ENCODE results near the gene NEUROD4.

DNA sequence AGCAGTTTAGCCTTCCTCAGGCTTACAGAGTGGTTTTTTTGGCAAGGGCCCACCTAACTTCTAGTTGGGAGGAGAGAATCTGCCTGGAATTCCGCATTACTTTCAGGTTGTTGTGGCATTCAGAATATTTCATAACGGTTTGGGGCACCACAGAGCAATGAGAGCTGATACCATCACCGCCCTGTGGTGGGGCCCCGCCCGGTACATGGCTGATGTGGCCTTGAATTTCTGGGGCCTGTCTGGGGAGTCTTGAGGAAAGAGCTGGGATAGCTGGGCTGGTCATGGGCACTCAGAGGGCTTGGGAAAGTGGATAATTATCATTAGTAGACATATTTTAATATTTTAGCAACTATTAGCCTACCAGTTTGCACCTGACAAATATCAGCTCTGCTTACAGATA is 39.4 kb upstream of the NEUROD4 start:
- TF ChIP-seq, protein P1, sequence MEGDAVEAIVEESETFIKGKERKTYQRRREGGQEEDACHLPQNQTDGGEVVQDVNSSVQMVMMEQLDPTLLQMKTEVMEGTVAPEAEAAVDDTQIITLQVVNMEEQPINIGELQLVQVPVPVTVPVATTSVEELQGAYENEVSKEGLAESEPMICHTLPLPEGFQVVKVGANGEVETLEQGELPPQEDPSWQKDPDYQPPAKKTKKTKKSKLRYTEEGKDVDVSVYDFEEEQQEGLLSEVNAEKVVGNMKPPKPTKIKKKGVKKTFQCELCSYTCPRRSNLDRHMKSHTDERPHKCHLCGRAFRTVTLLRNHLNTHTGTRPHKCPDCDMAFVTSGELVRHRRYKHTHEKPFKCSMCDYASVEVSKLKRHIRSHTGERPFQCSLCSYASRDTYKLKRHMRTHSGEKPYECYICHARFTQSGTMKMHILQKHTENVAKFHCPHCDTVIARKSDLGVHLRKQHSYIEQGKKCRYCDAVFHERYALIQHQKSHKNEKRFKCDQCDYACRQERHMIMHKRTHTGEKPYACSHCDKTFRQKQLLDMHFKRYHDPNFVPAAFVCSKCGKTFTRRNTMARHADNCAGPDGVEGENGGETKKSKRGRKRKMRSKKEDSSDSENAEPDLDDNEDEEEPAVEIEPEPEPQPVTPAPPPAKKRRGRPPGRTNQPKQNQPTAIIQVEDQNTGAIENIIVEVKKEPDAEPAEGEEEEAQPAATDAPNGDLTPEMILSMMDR (IDR thresholded peaks at IDR 0.05; ENCODE audit: poor library complexity): no peak
- no peak for TF ChIP-seq EZH2phosphoT487 (IDR thresholded peaks at IDR 0.05; ENCODE audit: low read depth, severe bottlenecking, unreplicated experiment)
- no peak for TF ChIP-seq EZH2 (IDR thresholded peaks at IDR 0.05; ENCODE audit: borderline replicate concordance)
